HepG2 (cell line): Measurements from ENCODE around the gene DNAI4. TPM values are rescaled to one million over a fixed set of nuclear protein-coding genes. Genes with fewer than 3 reads are reported as not detected.

Experiments
- ATAC-seq: fragments of 200-7000 bp; cut with Tn5 transposase; 3 replicates; pipeline ENCODE4 v1.9.1; 2020; ENCODE audit warnings: mild to moderate bottlenecking, moderate library complexity
- BruUV-seq: library from RNA; stranded (reverse); fragments of 400-500 nt; replicated peaks from 2 replicates; lab custom pipeline; 2021; lab: Mats Ljungman, UMichigan
- CTCF ChIA-PET: fragments of 300-600 bp; formaldehyde crosslinking; extraction: SDS; loops from one replicate; lab custom pipeline; 2021; ENCODE audit warnings: low total read pairs, inconsistent platforms, low intra/inter-chr PET ratio; lab: Yijun Ruan, JAX
- POLR2A ChIA-PET: fragments of 350-600 bp; sonication (Branson Sonifier 250); formaldehyde crosslinking; loops from one replicate; lab custom pipeline; 2020; ENCODE audit warnings: antibody characterized with exemption, inconsistent platforms; lab: Yijun Ruan, JAX
- DNase-seq: peaks from one replicate; pipeline ENCODE4 v3.0.0-alpha.2; 2015; ENCODE audit warnings: low spot score
- FAIRE-seq: peaks from 3 replicates; lab custom pipeline; 2011; peaks lifted over from hg19 to GRCh38; lab: Jason Lieb, UNC
- H2AFZ ChIP-seq: one replicate; pipeline ENCODE4 v1.6.1; 2011; ENCODE audit warnings: low read length, inconsistent platforms
- H3K27ac ChIP-seq: fragments of 300-600 bp; 3 replicates; pipeline ENCODE4 v1.8.0; 2011; ENCODE audit warnings: mixed run types, mild to moderate bottlenecking, mixed read lengths, low read length, inconsistent platforms; ENCODE audit not compliant: insufficient read depth; ENCODE audit errors: extremely low read length
- H3K27me3 ChIP-seq, 2 experiments: fragments of 200-600 bp in 1 of 2; 2 replicates in 1 of 2; 3 replicates in 1 of 2; pipeline versions ENCODE4 v1.6.0 to v1.8.0; 2011; ENCODE audit warnings: low read length in 2 of 2, mild to moderate bottlenecking in 2 of 2, moderate library complexity in 2 of 2, inconsistent platforms in 1 of 2; ENCODE audit not compliant: insufficient read depth in 2 of 2, control insufficient read depth in 1 of 2
- H3K36me3 ChIP-seq, 2 experiments: fragments of 200-600 bp in 1 of 2; replicated peaks in 1 of 2; 2 replicates in 1 of 2; 3 replicates in 1 of 2; pipeline versions ENCODE4 v1.5.1 to v1.8.0; 2011; ENCODE audit warnings: low read length in 2 of 2, inconsistent platforms in 1 of 2; ENCODE audit not compliant: insufficient read depth in 2 of 2, control insufficient read depth in 1 of 2
- H3K4me1 ChIP-seq: 2 replicates; pipeline ENCODE4 v1.5.1; 2012; ENCODE audit warnings: low read length, inconsistent platforms; ENCODE audit not compliant: insufficient read depth
- H3K4me2 ChIP-seq: 2 replicates; pipeline ENCODE4 v1.6.0; 2011; ENCODE audit warnings: low read depth, low read length, inconsistent platforms
- H3K4me3 ChIP-seq, 3 experiments: fragments of 200-600 bp in 1 of 3; sonication (generic), shearing (Covaris generic) in 1 of 3; replicated peaks in 1 of 3; 2 replicates each; pipeline ENCODE4 v1.5.1; 2011 to 2016; ENCODE audit warnings: low read length in 3 of 3, inconsistent platforms in 2 of 3, low read depth in 2 of 3, mild to moderate bottlenecking in 2 of 3, control low read depth in 1 of 3, mixed read lengths in 1 of 3; ENCODE audit not compliant: insufficient read depth in 1 of 3
- H3K79me2 ChIP-seq: one replicate; pipeline ENCODE4 v1.6.1; 2011; ENCODE audit warnings: low read length, inconsistent platforms; ENCODE audit not compliant: insufficient read depth
- H3K9ac ChIP-seq: 2 replicates; pipeline ENCODE4 v1.6.0; 2011; ENCODE audit warnings: mild to moderate bottlenecking, low read depth, low read length, inconsistent platforms; ENCODE audit not compliant: insufficient read depth
- H3K9me3 ChIP-seq: 2 replicates; pipeline ENCODE4 v1.5.1; 2012; ENCODE audit warnings: mild to moderate bottlenecking, low read length
- H4K20me1 ChIP-seq: 2 replicates; pipeline ENCODE4 v1.6.0; 2011; ENCODE audit warnings: inconsistent platforms, mild to moderate bottlenecking, low read length, moderate library complexity; ENCODE audit not compliant: insufficient read depth
- BCL6 ChIP-seq: IDR thresholded peaks from 2 replicates; pipeline ENCODE4 v1.6.1; 2016; ENCODE audit warnings: missing genetic modification reagents, missing compliant biosample characterization
- CAMTA2 ChIP-seq: sonication (generic); formaldehyde crosslinking; IDR thresholded peaks from 2 replicates; pipeline ENCODE4 v1.4.0; 2020; ENCODE audit warnings: mild to moderate bottlenecking, missing genetic modification reagents, borderline replicate concordance
- CHD4 ChIP-seq: fragments of 200-600 bp; sonication (generic); IDR thresholded peaks from 2 replicates; pipeline ENCODE4 v1.7.0; 2017; ENCODE audit warnings: mild to moderate bottlenecking, low read length, borderline replicate concordance
- DDIT3 ChIP-seq: sonication (generic); formaldehyde crosslinking; IDR thresholded peaks from 2 replicates; pipeline ENCODE4 v1.4.0; 2020; ENCODE audit warnings: mild to moderate bottlenecking, missing genetic modification reagents
- FOSL2 ChIP-seq: sonication (generic); formaldehyde crosslinking; IDR thresholded peaks from 2 replicates; pipeline ENCODE4 v1.4.0; 2020; ENCODE audit warnings: missing genetic modification reagents
- MAF1 ChIP-seq: sonication (generic); formaldehyde crosslinking; IDR thresholded peaks from 2 replicates; pipeline ENCODE4 v1.5.0; 2020; ENCODE audit warnings: missing genetic modification reagents, borderline replicate concordance
- MAFF ChIP-seq: IDR thresholded peaks from 2 replicates; pipeline ENCODE4 v1.6.1; 2011; ENCODE audit warnings: low read depth, low read length, improper control_type of control experiment
- NBN ChIP-seq: fragments of 450-650 bp; conservative IDR thresholded peaks from 2 replicates; pipeline ENCODE4 v1.6.1; 2017
- NFIC ChIP-seq: IDR thresholded peaks from 2 replicates; pipeline ENCODE4 v1.6.1; 2012; ENCODE audit warnings: mild to moderate bottlenecking, low read length, inconsistent platforms
- RAD21 ChIP-seq: fragments of 450-650 bp; formaldehyde crosslinking; IDR thresholded peaks from 2 replicates; pipeline ENCODE4 v1.5.0; 2020; ENCODE audit warnings: mild to moderate bottlenecking
- SMAD9 ChIP-seq: sonication (generic); formaldehyde crosslinking; IDR thresholded peaks from 2 replicates; pipeline ENCODE4 v1.5.1; 2020; ENCODE audit warnings: mild to moderate bottlenecking, missing genetic modification reagents
- SOX5 ChIP-seq: IDR thresholded peaks from 2 replicates; pipeline ENCODE4 v1.6.1; 2016; ENCODE audit warnings: borderline replicate concordance
- ZBTB44 ChIP-seq: sonication (generic); formaldehyde crosslinking; IDR thresholded peaks from 2 replicates; pipeline ENCODE4 v1.4.0; 2020; ENCODE audit warnings: missing genetic modification reagents
- ZMYM2 ChIP-seq: sonication (generic); formaldehyde crosslinking; IDR thresholded peaks from 2 replicates; pipeline ENCODE4 v1.8.0; 2022; ENCODE audit warnings: mild to moderate bottlenecking, missing genetic modification reagents
- ZNF160 ChIP-seq: sonication (generic); formaldehyde crosslinking; IDR thresholded peaks from 2 replicates; pipeline ENCODE4 v1.8.0; 2022; ENCODE audit warnings: mild to moderate bottlenecking, inconsistent platforms, missing genetic modification reagents
- ZNF230 ChIP-seq: sonication (generic); formaldehyde crosslinking; IDR thresholded peaks from 2 replicates; pipeline ENCODE4 v1.4.0; 2020; ENCODE audit warnings: mild to moderate bottlenecking, missing genetic modification reagents
- ZNF251 ChIP-seq: sonication (generic); formaldehyde crosslinking; IDR thresholded peaks from 2 replicates; pipeline ENCODE4 v1.9.0; 2021; ENCODE audit warnings: mild to moderate bottlenecking, missing genetic modification reagents
- ZNF670 ChIP-seq: sonication (generic); formaldehyde crosslinking; IDR thresholded peaks from 2 replicates; pipeline ENCODE4 v1.8.0; 2022; ENCODE audit warnings: mild to moderate bottlenecking, missing genetic modification reagents, borderline replicate concordance
- ZNF674 ChIP-seq: sonication (generic); formaldehyde crosslinking; IDR thresholded peaks from 2 replicates; pipeline ENCODE4 v1.5.0; 2020; ENCODE audit warnings: low read depth, mild to moderate bottlenecking, missing genetic modification reagents
- in situ Hi-C: cut with HindIII; loops from 2 replicates; pipeline ENCODE4 v1.10.0; 2017; ENCODE audit warnings: low pct_unique_long_range_greater_than_20kb; ENCODE audit not compliant: extremely low pct_ligation_motif_present
- intact Hi-C: fragments of 100-400 bp; cut with micrococcal nuclease; formaldehyde crosslinking; loops from one replicate; pipeline ENCODE4 v1.10.0; 2022; ENCODE audit not compliant: unreplicated experiment
- polyA plus RNA-seq, 8 experiments: library from polyadenylated mRNA; depleted of rRNA in 3 of 8; stranded (reverse) in 7 of 8; unstranded in 1 of 8; fragments of >200 nt; fragmentation: Illumina TruSeq in 4 of 8; extraction: Trizol in 4 of 8; gene quantifications; 2 replicates each; pipeline versions ENCODE4 v1.2.1 to v1.2.3, GENCODE V29; 2011 to 2016; ENCODE audit warnings: low read depth in 4 of 8, missing spikeins in 1 of 8, mixed read lengths in 1 of 8; ENCODE audit not compliant: insufficient read depth in 1 of 8
- total RNA-seq, 5 experiments: library from RNA; depleted of rRNA; stranded (reverse); fragments of >200 nt; fragmentation: Illumina TruSeq; extraction: Trizol; gene quantifications; 2 replicates each; pipeline ENCODE4 v1.2.3, GENCODE V29; 2016; ENCODE audit warnings: low read depth in 1 of 5

The DNAI4 gene
- total and polyA plus RNA-seq, 2 of the 13 experiments (the other 11 are each of a cell fraction or from before 2014, with no cell fraction given): 0.04 to 0.08 TPM

- POLR2A ChIA-PET: no interaction called here
- intact Hi-C loops: loop anchor here (10.0 kb wide), 1 partner anchor 206 kb away; no protein-coding TSS in a partner anchor
These were observed 14.0 kb upstream of the DNAI4 start for GRCh38 chr1:66938613-66939012.

More at GRCh38 chr1:66938613-66939012, 14.0 kb upstream of the DNAI4 start:
- FAIRE-seq: no peak
- Histone ChIP-seq H3K9ac (no peak overlapping the region), H3K36me3 (no peaks in the 10 kb centered on the region; a peak in 2 of 5 replicates), H3K27me3 (no peaks in the 10 kb centered on the region), H3K9me3 (no peaks in the 10 kb centered on the region), H3K4me2 (no peak overlapping the region), H3K4me3 (no peak overlapping the region), H3K27ac (no peak overlapping the region), H2AFZ (no peak overlapping the region), H3K79me2 (peaks cover 91% of the 10 kb centered on the region), H3K4me1 (peaks cover 79% of the 10 kb centered on the region), H4K20me1 (peaks cover 3% of the 10 kb centered on the region; the same call in 1 of the 2 replicates)
- in situ Hi-C loops: loop anchor here (25.0 kb wide), 1 partner anchor 474 kb away; no protein-coding TSS in a partner anchor
- no peak for ATAC-seq
- CTCF ChIA-PET: no interaction called here
- TF ChIP-seq ZMYM2 (no peak), MAF1 (CRISPR knock-in tag) (no peak), NBN (no peak), DDIT3 (CRISPR knock-in tag) (no peak), CAMTA2 (no peak), ZNF160 (CRISPR knock-in tag) (no peak), FOSL2 (no peak), MAFF (no peak), ZNF251 (CRISPR knock-in tag) (no peak), SOX5 (no peak), BCL6 (CRISPR knock-in tag) (no peak), CHD4 (no peak), RAD21 (CRISPR knock-in tag) (no peak), ZBTB44 (CRISPR knock-in tag) (no peak), ZNF674 (no peak), NFIC (no peak), ZNF230 (CRISPR knock-in tag) (no peak), SMAD9 (CRISPR knock-in tag) (no peak), ZNF670 (no peak)
- peak; percentile 7 for DNase-seq
- no TSS peak for BruUV-seq
